DMS153 treated with DMSO at 0.1 percent for 48 hours (cell line): ENCODE results near the gene SCUBE1.
A peak's percentile ranks its signal among the peaks of the same experiment; 100 is the strongest.
"Not testable (repeated sequence)": the region's sequence is repeated elsewhere in the genome, so short reads cannot be mapped to it uniquely, and the experiment has no call there.

Source experiments
- DNase-seq: peaks from one replicate; lab custom pipeline; 2025; ENCODE audit not compliant: unreplicated experiment; lab: John Stamatoyannopoulos, UW

The SCUBE1 gene

DNA sequence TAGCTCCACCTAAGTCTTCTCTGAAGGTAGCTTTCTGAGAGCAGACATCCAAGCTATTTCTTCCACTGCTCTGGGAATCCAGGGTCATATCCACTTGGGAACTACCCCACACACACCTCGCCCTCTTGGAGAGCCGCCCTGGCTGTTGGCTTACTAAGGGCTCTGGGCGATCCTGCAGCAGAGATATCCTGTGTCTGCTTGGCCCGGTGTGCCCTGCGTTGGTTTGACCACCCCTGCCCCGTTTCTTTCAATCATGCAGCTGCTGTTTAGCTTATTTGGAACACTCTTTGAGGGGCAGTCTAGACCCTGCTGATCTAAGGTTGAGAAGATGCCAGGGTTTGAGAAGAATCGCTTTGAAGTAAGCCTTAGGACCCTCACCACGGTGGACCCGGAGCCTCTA is 17.4 kb upstream of the SCUBE1 start:
- DNase-seq = no peak

DNA sequence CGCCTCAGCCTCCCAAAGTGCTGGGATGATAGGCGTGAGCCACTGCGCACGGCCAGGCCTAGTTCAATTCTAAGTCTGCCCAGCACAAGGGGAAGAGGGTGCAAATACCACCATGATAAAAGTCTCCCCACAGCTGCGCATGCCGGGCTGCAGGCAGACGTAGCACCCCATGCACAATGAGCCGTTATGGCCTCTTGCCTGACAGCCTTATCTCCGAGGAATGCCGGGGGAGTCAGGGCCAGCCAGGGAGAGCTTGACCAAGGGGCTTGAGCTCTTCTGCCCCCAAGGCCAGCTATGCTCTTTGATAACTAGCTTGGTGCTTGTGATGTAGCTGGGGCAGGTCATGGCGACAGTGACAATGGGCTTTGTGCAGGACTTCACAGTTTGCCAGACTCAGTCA is 13.7 kb upstream of the SCUBE1 start:
- no peak for DNase-seq

DNA sequence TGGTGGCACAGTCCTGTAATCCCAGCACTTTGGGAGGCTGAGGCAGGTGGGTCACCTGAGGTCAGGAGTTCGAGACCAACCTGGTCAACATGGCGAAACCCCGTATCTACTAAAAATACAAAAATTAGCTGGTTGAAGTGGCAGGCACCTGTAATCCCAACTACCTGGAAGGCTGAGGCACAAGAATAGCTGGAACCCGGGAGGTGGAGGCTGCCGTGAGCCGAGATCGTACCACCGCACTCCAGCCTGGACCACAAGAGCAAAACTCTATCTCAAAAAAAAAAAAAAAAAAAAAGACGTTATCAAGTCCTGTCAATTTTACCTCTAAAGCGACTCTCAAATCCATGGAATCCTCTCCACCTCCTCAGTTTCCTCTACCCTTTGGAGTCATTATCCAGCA is 12.5 kb upstream of the SCUBE1 start:
- not testable (repeated sequence) for DNase-seq

DNA sequence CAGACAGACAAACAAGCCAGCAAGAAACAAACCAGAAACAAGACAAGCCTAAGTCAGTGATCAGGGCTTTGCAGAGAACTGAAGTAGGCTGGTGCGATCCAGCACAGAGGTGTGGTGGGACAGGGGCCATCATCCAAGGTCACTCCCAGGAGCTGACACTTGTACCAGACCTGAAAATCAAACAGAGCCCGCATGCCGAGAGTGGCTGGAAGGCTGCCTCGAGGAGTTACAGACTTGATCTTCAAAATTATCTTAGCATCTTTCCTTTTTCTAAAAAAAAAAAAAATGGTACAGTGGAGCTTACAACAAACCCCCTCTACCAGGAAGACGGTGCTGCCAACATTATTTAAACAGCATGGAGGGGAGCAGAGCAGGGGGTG is 8.8 kb upstream of the SCUBE1 start:
- DNase-seq = no peak

DNA sequence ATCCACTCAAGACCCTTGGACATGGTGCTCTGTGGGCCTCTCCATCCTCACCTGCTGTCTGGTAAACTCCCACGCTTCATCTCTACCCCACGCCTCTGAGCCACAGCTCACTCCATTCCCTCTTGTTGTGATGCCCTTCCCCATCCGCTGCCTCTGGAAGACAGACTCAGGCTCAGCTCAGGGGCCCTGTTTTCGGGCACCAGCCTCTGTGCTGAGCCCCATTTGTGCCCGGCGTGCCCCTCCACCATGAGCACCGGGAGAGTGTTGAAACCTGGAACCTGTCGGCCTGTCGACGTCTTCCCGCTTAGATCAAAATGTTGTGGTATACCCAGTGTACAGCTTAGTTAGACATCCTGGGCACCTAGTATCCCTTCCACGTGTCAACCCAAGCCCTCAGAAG is 6.5 kb upstream of the SCUBE1 start:
- no peak for DNase-seq

DNA sequence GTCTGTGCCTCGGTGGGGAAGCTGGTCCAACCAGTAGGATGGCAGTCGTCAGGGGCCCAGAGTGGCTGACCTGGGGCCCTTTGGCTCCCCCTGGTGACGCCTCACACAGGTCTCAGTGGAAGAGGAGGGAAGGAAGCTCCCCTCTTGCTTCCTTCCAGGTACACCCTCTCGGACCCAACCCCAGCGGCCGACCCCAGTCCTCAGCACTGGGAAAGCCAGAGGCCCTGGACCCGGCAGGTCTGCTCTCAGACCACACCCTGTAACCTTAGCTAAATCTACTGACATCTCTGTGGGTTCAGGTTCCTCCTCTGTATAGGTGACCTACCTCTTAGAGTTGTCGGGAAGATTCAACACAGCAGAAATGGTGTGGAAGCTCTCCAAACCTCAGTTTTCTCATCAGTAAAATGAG is 3.4 kb upstream of the SCUBE1 start:
- peak; percentile 51 for DNase-seq

DNA sequence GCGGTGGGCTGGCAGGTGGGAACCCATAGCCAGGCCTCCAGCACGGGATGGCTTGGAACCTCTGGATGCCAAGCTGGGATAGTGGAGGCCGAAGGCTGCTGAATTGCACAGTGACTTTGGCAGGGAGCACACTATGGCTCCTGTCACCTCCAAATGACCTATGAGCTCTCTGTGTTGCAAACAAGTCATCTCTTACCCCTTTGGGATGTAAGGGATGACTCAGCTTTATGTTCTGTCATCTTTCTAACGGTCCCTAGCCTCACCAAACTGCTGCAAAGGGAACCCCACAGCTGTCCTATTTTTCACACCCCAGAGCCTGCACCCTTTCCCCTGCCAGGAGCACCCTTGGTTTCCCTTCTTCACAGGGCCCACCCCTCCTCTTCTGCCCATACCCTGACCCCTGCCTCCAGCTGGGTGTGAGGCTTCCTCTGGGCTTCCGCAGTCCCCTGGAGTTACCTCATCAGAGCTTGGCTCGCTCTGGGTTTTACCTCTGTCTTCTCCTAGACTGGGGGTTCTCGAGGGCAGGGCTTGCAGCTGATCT is 2.7 kb upstream of the SCUBE1 start:
- no peak for DNase-seq

DNA sequence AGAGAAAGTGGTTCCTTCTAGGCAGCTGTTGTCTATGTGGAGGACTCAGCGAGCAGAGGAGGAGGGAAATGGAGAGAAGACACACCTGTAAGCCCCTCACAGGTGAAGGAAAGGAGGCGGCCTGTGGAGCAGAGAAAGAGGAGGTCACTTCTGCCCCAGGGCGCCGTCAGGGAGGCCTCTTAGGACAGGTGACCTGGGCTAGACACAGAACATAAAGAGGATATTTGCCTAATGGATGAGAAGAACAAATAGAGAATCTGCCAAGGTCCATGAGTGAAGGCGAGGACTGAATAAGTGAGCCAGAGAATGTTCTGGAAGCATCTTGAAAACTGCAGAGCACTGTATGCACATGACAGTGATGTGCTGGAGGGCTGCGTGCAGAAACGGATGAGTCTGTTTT is 2.2 kb upstream of the SCUBE1 start:
- DNase-seq = no peak

DNA sequence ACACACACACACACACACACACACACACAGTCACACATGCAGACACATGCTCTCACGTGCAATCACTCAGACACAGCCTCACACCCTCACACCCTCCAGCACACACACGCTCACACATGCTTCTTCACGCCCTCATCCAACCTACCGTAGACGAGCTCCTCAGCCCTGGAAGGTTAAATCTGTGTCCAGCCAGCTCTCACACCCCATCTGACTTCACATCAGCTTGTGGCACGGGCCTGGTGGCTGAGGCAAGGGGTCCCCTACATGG is 1.3 kb upstream of the SCUBE1 start:
- no peak for DNase-seq

DNA sequence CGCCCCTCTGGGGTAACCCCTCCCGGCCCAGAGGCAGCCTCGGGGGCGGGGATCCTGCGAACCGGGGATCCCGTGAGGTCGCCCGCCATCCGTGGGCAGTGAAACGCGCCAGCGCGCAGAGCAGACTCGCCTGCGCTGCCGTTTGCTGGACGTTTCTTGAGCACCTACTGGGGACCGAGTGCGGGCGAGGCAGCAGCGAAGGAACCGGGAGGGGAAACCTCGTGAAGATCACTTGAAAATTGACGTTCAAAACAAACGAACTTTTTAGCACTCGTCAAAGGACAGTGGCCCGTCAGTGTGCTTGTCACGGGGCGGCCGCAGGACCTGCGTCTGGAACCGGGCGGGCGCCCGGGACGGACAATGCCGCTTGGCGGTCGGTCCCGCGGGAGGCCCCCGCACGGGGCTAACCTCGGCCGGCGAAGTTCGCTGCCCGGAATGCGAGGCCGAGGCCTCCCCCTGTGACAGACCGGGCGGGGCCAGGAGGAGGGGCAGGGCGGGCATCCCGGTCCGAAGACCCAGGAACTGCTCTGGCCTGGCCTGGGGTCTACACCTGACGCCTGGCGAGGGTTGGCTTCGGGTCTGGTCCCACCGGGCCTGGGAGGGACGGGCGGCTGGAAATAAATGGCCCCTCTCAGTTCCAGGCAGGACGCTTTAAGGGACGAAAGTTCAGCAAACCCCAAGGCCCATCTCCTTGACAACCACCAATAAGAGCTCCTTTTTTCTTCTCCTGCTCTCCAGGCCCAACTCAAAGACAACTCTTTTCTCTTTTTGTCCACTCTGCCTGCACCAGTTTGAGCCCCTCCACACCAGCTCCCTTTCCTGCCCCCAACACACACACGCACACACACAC is 723 bp upstream of the SCUBE1 start:
- no peak for DNase-seq

DNA sequence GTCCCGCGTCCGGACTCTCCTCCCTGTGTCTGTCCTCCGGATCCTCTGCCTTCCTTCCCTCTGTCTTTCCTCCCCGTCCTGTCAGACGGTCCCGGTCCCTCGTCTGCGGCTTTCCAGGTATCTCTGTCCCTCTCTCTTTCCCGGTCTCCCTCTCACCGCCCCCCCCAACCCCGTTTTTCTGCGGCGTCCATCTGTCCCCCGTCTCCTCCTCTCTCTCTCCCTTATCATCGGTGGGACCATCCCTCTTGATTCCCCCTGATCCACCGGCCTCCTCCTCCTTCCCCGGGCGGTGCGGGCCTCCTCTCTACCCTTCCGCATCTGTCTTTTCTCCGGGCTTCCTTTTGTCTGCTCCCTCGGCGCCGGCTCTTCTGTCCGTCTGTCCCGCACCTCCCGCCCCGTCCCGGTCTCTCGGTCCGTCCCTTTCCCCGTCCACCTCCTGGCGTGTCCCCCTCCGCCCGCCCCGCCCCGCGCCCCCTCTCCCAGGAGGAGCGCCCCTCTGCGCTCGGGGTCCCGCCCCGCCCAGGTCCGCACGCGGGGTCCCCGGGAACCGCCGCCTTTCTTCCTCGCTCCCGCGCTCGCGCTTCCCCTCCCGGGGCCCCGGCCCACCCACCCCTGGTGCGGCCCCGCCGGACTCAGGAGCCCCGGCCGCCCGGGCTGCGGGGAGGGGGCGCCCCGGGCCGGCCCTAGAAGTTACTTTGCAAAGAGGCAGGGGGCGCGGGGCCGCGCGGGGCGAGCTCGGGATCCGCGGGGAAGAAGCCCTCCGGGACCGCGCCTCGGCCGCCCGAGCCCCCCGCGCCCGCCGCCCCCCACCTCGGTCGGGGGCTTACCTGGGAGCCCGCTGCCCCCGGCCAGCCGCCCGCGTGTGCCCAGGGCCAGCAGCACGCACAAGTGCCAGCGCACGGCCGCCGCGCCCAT is 568 bp downstream of the SCUBE1 start:
- DNase-seq = no peak

DNA sequence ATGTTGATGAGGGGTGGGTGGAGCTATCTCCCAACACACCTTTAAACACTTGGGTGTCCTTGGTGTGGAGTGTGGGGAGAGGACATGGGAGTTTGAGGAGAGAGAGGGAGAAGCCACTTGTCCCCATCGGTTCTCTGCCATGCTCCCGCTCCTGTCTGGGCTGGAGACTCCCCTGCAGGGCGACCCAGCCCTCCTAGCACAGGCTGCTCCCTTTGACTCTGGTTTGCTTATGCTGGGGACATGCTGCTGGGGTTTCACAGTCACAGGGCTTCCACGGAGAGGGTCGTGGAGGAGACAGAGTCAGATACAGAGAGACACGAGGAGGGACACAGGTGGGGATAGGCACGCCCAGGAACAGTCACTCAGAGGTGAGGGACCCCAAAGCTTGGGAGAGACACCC is 1.6 kb downstream of the SCUBE1 start:
- no peak for DNase-seq

DNA sequence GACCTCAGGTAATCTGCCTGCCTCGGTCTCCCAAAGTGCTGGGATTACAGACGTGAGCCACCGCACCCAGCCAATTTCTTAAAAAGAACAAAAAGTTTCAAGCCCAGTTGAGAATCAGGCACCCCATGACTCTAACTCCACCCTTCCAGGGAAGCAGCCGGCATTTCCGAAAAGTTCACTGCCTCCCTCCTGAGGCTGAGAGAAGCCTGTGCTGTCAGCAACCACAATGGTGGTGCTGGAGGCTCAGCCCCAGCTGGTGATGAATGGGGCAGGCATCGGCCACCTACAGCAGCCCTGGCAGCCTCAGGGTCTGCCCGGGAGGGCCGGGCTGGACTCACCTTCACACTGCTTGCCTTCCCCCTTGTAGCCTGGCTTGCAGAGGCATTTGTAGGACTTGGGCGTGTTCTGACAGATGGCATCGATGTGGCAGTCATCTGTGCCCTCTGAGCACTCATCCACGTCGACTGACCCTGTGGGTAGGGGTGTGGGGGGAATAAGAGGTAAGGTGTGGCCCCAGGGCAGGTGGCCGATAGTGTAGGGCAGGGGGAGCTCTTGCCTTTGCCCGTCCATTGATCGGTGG is 4.3 kb downstream of the SCUBE1 start:
- no peak for DNase-seq

DNA sequence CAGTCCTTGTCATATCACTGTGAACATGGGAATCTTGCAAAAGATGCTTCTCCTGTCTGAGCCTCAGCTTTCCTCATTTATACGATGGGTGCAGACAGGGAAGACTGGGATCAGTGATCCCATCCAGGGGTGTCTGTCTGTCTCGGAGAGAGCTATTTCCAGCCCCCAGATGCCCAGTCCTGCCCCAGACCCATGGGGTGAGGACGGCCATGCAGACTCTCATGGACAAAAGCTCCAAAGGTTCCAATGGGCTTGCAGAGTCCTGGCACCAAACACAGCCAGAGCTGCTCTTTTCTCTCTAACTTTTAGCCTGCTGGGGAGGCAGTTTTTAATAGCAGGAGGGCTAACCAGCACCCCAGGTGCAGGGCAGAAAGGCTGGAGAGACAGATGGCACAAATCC is 5.2 kb downstream of the SCUBE1 start:
- no peak for DNase-seq

DNA sequence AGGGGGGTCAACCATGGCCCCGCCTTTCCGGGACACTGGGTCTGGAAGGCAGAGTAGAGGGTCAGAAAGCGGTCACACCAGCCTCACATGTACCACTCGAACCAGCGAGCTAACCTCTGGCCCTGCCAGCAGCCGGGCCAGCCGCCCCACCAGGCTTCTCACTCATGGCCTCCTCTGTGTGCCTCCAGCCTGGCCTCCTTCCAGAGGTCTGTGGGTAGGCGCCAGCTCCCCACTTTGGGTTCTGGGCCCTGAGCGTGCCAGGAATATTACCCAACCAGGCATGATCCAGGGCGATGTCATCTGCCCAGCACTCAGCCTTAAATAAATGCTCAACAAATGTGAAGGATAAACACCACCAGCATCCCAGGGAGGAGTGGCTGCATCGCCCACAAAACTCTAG is 5.8 kb downstream of the SCUBE1 start:
- DNase-seq = no peak

DNA sequence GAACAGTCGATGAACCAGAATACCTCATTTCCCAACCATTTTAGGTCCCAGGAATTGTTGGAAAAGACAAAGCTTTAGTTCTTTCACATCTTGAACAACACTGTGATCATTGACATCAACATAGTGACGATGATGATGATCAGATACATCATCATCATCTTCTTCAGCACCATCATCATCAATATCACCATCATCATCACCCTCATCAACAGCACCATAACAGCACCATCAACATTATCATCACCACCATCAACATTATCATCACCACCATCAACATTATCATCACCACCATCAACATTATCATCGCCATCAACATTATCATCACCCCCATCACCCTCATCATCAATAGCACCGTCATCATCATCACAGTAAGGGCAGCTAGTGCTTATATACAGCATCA is 8.8 kb downstream of the SCUBE1 start:
- no peak for DNase-seq

DNA sequence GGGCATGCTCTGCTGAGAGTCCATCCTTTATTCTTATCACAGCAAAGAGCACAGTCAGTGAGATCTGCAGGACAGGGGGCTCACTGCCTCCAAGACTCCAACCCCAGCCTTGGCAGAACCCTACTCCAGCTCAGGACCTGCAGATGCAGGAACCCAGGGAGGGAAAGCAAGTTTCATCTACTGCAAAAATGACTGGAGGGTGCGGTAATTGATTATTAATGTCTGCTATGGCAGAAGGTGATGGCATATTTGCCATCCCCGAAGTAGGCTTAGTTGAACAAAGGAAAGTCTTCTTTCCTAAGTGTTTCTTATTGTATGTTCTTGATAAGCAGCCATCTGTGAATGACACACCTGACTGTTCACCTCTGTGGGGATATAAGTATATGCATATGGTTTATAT is 9.2 kb downstream of the SCUBE1 start:
- DNase-seq = no peak

DNA sequence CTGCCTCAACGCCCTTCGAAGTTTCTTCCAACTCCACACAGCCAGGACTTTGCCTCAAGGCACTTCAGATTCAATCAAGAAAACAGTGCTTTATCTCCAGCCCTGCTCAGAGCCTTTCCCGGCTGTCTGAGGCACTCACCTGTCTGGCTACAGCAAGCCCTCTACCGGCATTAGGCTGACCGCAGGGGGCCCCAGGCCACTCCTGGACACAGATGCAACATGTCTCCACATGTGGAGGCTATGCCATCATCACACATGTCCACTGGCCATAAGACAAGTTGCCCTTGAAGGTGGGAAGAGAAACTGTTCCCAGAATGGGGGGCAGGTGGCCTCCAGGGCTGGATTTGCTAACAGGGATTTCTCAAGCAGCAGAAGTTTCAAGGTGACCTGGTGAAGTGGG is 10.0 kb downstream of the SCUBE1 start:
- no peak for DNase-seq

DNA sequence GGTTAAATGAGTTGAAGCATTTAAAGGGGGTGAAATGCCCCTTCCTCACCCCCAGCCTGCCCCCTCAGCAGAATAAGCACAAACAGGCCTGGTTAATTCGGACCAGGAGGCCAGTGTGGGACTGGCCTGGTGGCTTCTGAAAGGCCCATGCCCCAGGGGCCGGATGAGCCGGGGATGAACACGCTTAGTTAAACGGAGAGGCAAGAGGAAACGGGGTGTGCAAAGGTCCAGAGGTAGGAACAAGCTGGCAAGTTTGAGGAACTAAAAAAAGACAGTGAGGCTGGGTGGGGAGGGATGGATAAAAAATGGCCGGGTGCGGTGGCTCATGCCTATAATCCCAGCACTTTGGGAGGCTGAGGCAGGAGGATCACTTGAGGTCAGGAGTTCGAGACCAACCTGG is 11.5 kb downstream of the SCUBE1 start:
- no peak for DNase-seq

DNA sequence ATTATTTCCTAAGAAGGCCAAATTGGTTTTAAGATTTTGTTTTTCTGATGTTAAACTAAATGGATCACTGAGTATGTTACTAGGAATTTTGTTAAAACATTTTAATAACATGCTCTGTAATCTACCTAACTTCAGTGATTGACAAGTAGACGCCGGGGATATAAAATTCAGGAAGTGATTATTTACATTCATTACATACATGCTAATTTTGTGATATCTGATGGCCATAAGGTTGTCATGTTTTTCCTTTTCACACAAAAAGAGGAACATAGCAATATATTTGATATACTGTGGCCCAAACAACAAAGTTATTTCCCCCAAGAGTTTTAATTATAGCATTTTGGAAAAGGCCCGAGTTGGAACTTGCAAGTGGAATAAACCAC is 12.1 kb downstream of the SCUBE1 start:
- no peak for DNase-seq

DNA sequence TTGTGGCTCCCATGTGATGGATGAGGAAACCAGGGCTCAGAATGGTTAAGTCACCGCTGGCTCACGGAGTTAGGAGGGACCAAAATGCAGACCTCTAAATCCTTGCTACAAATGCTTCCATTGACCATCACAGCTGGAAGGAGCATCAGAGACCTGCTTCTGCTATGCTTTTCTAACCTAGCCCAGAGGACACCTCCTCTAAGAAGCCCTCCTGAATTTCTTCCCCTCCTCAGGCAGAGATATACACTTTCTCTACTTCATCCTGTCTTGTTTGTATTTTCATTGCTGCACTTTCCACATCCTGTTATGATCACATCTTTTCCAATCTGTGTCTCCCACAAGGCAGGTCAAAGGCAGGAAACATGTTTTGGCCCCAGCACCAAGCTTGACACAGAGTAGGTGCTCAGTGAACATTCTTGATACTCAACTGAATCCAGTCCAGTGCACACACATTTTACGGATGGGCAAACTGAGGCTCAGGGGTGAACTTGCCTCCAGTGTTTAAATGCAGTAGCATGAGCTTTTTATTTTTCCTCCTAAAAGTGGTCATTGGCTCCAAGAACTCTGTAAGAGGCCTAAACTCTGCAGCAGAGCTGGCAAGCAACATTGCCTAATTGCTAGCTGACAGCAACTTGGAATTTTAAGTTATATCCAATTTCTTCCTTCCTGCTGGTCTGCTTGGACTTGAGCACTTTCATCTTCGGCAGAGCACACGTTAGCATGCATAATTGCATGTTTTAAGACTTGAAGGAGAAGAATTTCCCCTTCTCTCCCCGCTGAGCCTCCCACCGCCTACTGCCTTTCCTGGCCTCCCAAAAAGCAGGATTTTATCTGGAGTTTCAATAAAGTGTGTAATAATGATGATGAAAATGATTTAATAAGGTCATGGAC is 12.7 kb downstream of the SCUBE1 start:
- DNase-seq = no peak
